GM23338 (cell line): ENCODE data around the gene RPS6KA1. TPM values are rescaled to one million over a fixed set of nuclear protein-coding genes. Genes with fewer than 3 reads are reported as not detected.

Experiments
- ATAC-seq: fragments of 200-7000 bp; cut with Tn5 transposase; 3 replicates; pipeline ENCODE4 v1.9.1; 2020
- DNase-seq: peaks from one replicate; pipeline ENCODE4 v3.0.0-alpha.2; 2015; ENCODE audit warnings: low spot score
- H2AFZ ChIP-seq: fragments of 200-600 bp; sonication (generic); 2 replicates; pipeline ENCODE4 v1.8.0; 2016; ENCODE audit warnings: antibody characterized with exemption, mild to moderate bottlenecking, moderate library complexity
- H3F3A ChIP-seq: fragments of 200-600 bp; sonication (generic); replicated peaks from 2 replicates; pipeline ENCODE4 v1.8.0; 2017; ENCODE audit warnings: antibody characterized with exemption, mixed run types, low read depth
- H3K27ac ChIP-seq: fragments of 200-600 bp; sonication (generic); 2 replicates; pipeline ENCODE4 v1.6.1; 2016; ENCODE audit warnings: low read depth
- H3K27me3 ChIP-seq: fragments of 200-600 bp; sonication (generic); 2 replicates; pipeline ENCODE4 v1.8.0; 2016; ENCODE audit warnings: mild to moderate bottlenecking, mixed run types, moderate library complexity; ENCODE audit not compliant: insufficient read depth
- H3K36me3 ChIP-seq: fragments of 200-600 bp; sonication (generic); 2 replicates; pipeline ENCODE4 v1.8.0; 2016; ENCODE audit warnings: mild to moderate bottlenecking; ENCODE audit not compliant: insufficient read depth
- H3K4me1 ChIP-seq: fragments of 200-600 bp; sonication (generic); 2 replicates; pipeline ENCODE4 v1.8.0; 2016; ENCODE audit warnings: mild to moderate bottlenecking, moderate library complexity; ENCODE audit not compliant: insufficient read depth
- H3K4me2 ChIP-seq: fragments of 200-600 bp; sonication (generic); 2 replicates; pipeline ENCODE4 v1.7.1; 2017; ENCODE audit warnings: mixed run types
- H3K4me3 ChIP-seq: fragments of 200-600 bp; sonication (generic); 2 replicates; pipeline ENCODE4 v1.6.1; 2016; ENCODE audit warnings: mixed run types
- H3K79me2 ChIP-seq: fragments of 200-600 bp; sonication (generic); replicated peaks from 2 replicates; pipeline ENCODE4 v1.8.0; 2017; ENCODE audit warnings: mild to moderate bottlenecking; ENCODE audit not compliant: insufficient read depth
- H3K9me2 ChIP-seq: fragments of 200-600 bp; sonication (generic); 2 replicates; pipeline ENCODE4 v1.8.0; 2017; ENCODE audit not compliant: insufficient read depth
- H4K20me1 ChIP-seq: fragments of 200-600 bp; sonication (generic); replicated peaks from 2 replicates; pipeline ENCODE4 v1.8.0; 2017; ENCODE audit warnings: mild to moderate bottlenecking; ENCODE audit not compliant: insufficient read depth
- H3K27ac Mint-ChIP-seq: 2 replicates; pipeline ENCODE4 v1.8.0; 2020; ENCODE audit warnings: inconsistent platforms, mild to moderate bottlenecking, moderate library complexity, mixed read lengths
- H3K27me3 Mint-ChIP-seq: 3 replicates; pipeline ENCODE4 v1.8.0; 2022; ENCODE audit warnings: low read depth, mild to moderate bottlenecking, moderate library complexity, mixed read lengths, inconsistent platforms; ENCODE audit not compliant: insufficient read depth, poor library complexity
- H3K36me3 Mint-ChIP-seq: 3 replicates; pipeline ENCODE4 v1.8.0; 2021; ENCODE audit warnings: low read depth, mild to moderate bottlenecking, inconsistent platforms, moderate library complexity, mixed read lengths
- H3K4me1 Mint-ChIP-seq: 3 replicates; pipeline ENCODE4 v1.8.0; 2020; ENCODE audit warnings: mild to moderate bottlenecking, inconsistent platforms, mixed read lengths
- H3K4me3 Mint-ChIP-seq: 3 replicates; pipeline ENCODE4 v1.8.0; 2021; ENCODE audit warnings: moderate library complexity, mild to moderate bottlenecking, inconsistent platforms, mixed read lengths
- H3K9me3 Mint-ChIP-seq: 3 replicates; pipeline ENCODE4 v1.8.0; 2020; ENCODE audit warnings: moderate library complexity, mild to moderate bottlenecking, inconsistent platforms, mixed read lengths
- CREB1 ChIP-seq: fragments of 250-450 bp; sonication (Bioruptor Pico); IDR thresholded peaks from 2 replicates; pipeline ENCODE4 v1.5.0; 2020; ENCODE audit warnings: low read depth, mild to moderate bottlenecking, moderate library complexity
- EZH2 ChIP-seq: fragments of 200-600 bp; sonication (generic); IDR thresholded peaks from one replicate; pipeline ENCODE4 v1.8.0; 2017; ENCODE audit warnings: antibody characterized with exemption, mild to moderate bottlenecking, low read depth; ENCODE audit not compliant: unreplicated experiment
- EZH2phosphoT487 ChIP-seq: fragments of 200-600 bp; sonication (generic); IDR thresholded peaks from one replicate; pipeline ENCODE4 v1.8.1; 2018; ENCODE audit warnings: antibody characterized with exemption; ENCODE audit not compliant: unreplicated experiment
- JUNB ChIP-seq: IDR thresholded peaks from one replicate; pipeline ENCODE4 v1.6.1; 2016; ENCODE audit warnings: antibody characterized with exemption; ENCODE audit not compliant: unreplicated experiment
- NANOG ChIP-seq: IDR thresholded peaks from 2 replicates; pipeline ENCODE4 v1.6.1; 2016; ENCODE audit warnings: antibody characterized with exemption, borderline replicate concordance
- POLR2AphosphoS5 ChIP-seq: IDR thresholded peaks from 2 replicates; pipeline ENCODE4 v1.6.1; 2016; ENCODE audit warnings: antibody characterized with exemption, low read depth
- STAT1 ChIP-seq: IDR thresholded peaks from one replicate; pipeline ENCODE4 v1.6.1; 2016; ENCODE audit warnings: antibody characterized with exemption; ENCODE audit not compliant: unreplicated experiment
- ZNF114 ChIP-seq: fragments of 250-450 bp; sonication (Bioruptor Pico); IDR thresholded peaks from 2 replicates; pipeline ENCODE4 v1.5.0; 2020; ENCODE audit warnings: mild to moderate bottlenecking, moderate library complexity
- ZNF331 ChIP-seq: fragments of 250-450 bp; sonication (Bioruptor Pico); IDR thresholded peaks from 2 replicates; pipeline ENCODE4 v1.5.0; 2020; ENCODE audit warnings: low read depth, mild to moderate bottlenecking, moderate library complexity
- polyA plus RNA-seq: library from polyadenylated mRNA; unstranded; fragments of >200 nt; fragmentation: Nextera tagmentation; extraction: Ambion mirVana; gene quantifications from 2 replicates; pipeline ENCODE4 v1.2.1, GENCODE V29; 2016
- total RNA-seq: library from RNA; depleted of rRNA; stranded (reverse); fragments of >200 nt; shearing (Covaris generic); gene quantifications from 2 replicates; pipeline ENCODE4 v1.2.3, GENCODE V29; 2014
- TF ChIP-seq, protein P1 (sequence below): fragments of 250-450 bp; sonication (Bioruptor Pico); IDR thresholded peaks from 2 replicates; pipeline ENCODE4 v1.5.0; 2020; ENCODE audit warnings: mild to moderate bottlenecking, moderate library complexity
- TF ChIP-seq, protein P2 (sequence below), 2 experiments: fragments of 200-600 bp in 1 of 2; sonication (generic) in 1 of 2; conservative IDR thresholded peaks; 2 replicates each; pipeline versions ENCODE4 v1.5.1 to v1.6.1; 2016 to 2017; ENCODE audit warnings: antibody characterized with exemption in 2 of 2, low read depth in 2 of 2, mild to moderate bottlenecking in 2 of 2, moderate library complexity in 1 of 2
- TF ChIP-seq, protein P3 (sequence below): IDR thresholded peaks from one replicate; pipeline ENCODE4 v1.6.1; 2018; ENCODE audit warnings: antibody characterized with exemption; ENCODE audit not compliant: unreplicated experiment
- TF ChIP-seq, protein P4 (sequence below): IDR thresholded peaks from 2 replicates; pipeline ENCODE4 v1.6.1; 2016; ENCODE audit warnings: antibody characterized with exemption

RPS6KA1 gene
- total and polyA plus RNA-seq, 2 experiments from 2014 or later, result 28.3 to 68.6 TPM

DNA sequence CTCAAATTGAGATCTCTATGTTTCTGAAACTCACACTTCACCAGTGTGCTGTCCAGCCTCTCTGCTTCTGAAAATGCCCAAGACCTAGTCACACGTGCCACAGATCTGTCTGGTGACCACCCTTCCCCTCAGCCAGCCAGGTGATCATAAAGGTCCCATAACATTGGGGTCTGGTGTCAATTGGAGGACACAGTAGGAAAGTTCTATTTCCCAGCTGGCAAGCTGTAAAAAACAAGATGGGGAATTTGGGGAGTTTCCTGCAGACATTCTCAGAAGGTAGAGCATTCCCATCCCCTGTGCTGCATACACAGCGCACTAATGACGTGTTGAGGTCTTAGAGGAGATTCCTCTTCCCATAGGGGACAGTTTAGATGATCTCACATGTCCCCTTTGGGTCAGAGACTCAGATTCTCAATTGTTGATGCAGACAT is 50.1 kb downstream of the RPS6KA1 start:
- no peak for ATAC-seq

More for the DNA sequence above, 50.1 kb downstream of the RPS6KA1 start:
- Mint-ChIP-seq H3K4me1 (no peaks in the 10 kb centered on the region), H3K36me3 (peaks cover under 1% of the 10 kb centered on the region; the same call in 1 of the 3 replicates), H3K27me3 (peaks cover 2% of the 10 kb centered on the region), H3K9me3 (no peaks in the 10 kb centered on the region), H3K27ac (no peak overlapping the region), H3K4me3 (no peak overlapping the region)
- no peak for DNase-seq
- TF ChIP-seq ZNF331 (CRISPR knock-in tag), result no peak
- no peak for TF ChIP-seq NANOG
- TF ChIP-seq ZNF114 (CRISPR knock-in tag), result no peak
- TF ChIP-seq, protein P1, sequence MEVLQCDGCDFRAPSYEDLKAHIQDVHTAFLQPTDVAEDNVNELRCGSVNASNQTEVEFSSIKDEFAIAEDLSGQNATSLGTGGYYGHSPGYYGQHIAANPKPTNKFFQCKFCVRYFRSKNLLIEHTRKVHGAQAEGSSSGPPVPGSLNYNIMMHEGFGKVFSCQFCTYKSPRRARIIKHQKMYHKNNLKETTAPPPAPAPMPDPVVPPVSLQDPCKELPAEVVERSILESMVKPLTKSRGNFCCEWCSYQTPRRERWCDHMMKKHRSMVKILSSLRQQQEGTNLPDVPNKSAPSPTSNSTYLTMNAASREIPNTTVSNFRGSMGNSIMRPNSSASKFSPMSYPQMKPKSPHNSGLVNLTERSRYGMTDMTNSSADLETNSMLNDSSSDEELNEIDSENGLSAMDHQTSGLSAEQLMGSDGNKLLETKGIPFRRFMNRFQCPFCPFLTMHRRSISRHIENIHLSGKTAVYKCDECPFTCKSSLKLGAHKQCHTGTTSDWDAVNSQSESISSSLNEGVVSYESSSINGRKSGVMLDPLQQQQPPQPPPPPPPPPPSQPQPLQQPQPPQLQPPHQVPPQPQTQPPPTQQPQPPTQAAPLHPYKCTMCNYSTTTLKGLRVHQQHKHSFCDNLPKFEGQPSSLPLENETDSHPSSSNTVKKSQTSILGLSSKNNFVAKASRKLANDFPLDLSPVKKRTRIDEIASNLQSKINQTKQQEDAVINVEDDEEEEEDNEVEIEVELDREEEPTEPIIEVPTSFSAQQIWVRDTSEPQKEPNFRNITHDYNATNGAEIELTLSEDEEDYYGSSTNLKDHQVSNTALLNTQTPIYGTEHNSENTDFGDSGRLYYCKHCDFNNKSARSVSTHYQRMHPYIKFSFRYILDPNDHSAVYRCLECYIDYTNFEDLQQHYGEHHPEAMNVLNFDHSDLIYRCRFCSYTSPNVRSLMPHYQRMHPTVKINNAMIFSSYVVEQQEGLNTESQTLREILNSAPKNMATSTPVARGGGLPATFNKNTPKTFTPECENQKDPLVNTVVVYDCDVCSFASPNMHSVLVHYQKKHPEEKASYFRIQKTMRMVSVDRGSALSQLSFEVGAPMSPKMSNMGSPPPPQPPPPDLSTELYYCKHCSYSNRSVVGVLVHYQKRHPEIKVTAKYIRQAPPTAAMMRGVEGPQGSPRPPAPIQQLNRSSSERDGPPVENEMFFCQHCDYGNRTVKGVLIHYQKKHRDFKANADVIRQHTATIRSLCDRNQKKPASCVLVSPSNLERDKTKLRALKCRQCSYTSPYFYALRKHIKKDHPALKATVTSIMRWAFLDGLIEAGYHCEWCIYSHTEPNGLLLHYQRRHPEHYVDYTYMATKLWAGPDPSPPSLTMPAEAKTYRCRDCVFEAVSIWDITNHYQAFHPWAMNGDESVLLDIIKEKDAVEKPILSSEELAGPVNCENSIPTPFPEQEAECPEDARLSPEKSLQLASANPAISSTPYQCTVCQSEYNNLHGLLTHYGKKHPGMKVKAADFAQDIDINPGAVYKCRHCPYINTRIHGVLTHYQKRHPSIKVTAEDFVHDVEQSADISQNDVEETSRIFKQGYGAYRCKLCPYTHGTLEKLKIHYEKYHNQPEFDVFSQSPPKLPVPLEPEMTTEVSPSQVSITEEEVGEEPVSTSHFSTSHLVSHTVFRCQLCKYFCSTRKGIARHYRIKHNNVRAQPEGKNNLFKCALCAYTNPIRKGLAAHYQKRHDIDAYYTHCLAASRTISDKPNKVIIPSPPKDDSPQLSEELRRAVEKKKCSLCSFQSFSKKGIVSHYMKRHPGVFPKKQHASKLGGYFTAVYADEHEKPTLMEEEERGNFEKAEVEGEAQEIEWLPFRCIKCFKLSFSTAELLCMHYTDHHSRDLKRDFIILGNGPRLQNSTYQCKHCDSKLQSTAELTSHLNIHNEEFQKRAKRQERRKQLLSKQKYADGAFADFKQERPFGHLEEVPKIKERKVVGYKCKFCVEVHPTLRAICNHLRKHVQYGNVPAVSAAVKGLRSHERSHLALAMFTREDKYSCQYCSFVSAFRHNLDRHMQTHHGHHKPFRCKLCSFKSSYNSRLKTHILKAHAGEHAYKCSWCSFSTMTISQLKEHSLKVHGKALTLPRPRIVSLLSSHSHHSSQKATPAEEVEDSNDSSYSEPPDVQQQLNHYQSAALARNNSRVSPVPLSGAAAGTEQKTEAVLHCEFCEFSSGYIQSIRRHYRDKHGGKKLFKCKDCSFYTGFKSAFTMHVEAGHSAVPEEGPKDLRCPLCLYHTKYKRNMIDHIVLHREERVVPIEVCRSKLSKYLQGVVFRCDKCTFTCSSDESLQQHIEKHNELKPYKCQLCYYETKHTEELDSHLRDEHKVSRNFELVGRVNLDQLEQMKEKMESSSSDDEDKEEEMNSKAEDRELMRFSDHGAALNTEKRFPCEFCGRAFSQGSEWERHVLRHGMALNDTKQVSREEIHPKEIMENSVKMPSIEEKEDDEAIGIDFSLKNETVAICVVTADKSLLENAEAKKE (CRISPR knock-in tag), result no peak
- no peak for TF ChIP-seq JUNB
- TF ChIP-seq, protein P2, sequence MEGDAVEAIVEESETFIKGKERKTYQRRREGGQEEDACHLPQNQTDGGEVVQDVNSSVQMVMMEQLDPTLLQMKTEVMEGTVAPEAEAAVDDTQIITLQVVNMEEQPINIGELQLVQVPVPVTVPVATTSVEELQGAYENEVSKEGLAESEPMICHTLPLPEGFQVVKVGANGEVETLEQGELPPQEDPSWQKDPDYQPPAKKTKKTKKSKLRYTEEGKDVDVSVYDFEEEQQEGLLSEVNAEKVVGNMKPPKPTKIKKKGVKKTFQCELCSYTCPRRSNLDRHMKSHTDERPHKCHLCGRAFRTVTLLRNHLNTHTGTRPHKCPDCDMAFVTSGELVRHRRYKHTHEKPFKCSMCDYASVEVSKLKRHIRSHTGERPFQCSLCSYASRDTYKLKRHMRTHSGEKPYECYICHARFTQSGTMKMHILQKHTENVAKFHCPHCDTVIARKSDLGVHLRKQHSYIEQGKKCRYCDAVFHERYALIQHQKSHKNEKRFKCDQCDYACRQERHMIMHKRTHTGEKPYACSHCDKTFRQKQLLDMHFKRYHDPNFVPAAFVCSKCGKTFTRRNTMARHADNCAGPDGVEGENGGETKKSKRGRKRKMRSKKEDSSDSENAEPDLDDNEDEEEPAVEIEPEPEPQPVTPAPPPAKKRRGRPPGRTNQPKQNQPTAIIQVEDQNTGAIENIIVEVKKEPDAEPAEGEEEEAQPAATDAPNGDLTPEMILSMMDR (conservative IDR thresholded peaks at IDR 0.05; ENCODE audit: low read depth in 2 of 2), result no peak
- no peak for TF ChIP-seq EZH2phosphoT487
- TF ChIP-seq CREB1 (CRISPR knock-in tag), result no peak
- TF ChIP-seq, protein P3, sequence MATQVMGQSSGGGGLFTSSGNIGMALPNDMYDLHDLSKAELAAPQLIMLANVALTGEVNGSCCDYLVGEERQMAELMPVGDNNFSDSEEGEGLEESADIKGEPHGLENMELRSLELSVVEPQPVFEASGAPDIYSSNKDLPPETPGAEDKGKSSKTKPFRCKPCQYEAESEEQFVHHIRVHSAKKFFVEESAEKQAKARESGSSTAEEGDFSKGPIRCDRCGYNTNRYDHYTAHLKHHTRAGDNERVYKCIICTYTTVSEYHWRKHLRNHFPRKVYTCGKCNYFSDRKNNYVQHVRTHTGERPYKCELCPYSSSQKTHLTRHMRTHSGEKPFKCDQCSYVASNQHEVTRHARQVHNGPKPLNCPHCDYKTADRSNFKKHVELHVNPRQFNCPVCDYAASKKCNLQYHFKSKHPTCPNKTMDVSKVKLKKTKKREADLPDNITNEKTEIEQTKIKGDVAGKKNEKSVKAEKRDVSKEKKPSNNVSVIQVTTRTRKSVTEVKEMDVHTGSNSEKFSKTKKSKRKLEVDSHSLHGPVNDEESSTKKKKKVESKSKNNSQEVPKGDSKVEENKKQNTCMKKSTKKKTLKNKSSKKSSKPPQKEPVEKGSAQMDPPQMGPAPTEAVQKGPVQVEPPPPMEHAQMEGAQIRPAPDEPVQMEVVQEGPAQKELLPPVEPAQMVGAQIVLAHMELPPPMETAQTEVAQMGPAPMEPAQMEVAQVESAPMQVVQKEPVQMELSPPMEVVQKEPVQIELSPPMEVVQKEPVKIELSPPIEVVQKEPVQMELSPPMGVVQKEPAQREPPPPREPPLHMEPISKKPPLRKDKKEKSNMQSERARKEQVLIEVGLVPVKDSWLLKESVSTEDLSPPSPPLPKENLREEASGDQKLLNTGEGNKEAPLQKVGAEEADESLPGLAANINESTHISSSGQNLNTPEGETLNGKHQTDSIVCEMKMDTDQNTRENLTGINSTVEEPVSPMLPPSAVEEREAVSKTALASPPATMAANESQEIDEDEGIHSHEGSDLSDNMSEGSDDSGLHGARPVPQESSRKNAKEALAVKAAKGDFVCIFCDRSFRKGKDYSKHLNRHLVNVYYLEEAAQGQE, result no peak
- no peak for TF ChIP-seq EZH2
- no peak for TF ChIP-seq POLR2AphosphoS5
- TF ChIP-seq, protein P4, sequence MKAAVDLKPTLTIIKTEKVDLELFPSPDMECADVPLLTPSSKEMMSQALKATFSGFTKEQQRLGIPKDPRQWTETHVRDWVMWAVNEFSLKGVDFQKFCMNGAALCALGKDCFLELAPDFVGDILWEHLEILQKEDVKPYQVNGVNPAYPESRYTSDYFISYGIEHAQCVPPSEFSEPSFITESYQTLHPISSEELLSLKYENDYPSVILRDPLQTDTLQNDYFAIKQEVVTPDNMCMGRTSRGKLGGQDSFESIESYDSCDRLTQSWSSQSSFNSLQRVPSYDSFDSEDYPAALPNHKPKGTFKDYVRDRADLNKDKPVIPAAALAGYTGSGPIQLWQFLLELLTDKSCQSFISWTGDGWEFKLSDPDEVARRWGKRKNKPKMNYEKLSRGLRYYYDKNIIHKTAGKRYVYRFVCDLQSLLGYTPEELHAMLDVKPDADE, result no peak
- TF ChIP-seq STAT1, result no peak
- Histone ChIP-seq H3K27ac (no peak overlapping the region), H3K9me2 (no peaks in the 10 kb centered on the region), H3K27me3 (no peaks in the 10 kb centered on the region), H3F3A (no peaks in the 10 kb centered on the region), H3K79me2 (no peaks in the 10 kb centered on the region), H3K4me3 (no peak overlapping the region), H3K36me3 (no peaks in the 10 kb centered on the region), H2AFZ (no peak overlapping the region), H3K4me1 (no peaks in the 10 kb centered on the region), H3K4me2 (no peak overlapping the region), H4K20me1 (no peaks in the 10 kb centered on the region)
